Neural cell (in vitro differentiated cells): Measurements from ENCODE around the gene ADAMTS2. TPM values are rescaled to one million over a fixed set of nuclear protein-coding genes. Genes with fewer than 3 reads are reported as not detected.

Source experiments
- H2AFZ ChIP-seq: fragments of 200-600, 300-800 bp; sonication (generic), shearing (Covaris generic); 2 replicates; pipeline ENCODE4 v1.6.0; 2014; ENCODE audit warnings: low read depth, mild to moderate bottlenecking, antibody characterized with exemption, low read length, moderate library complexity
- H3F3A ChIP-seq: fragments of 200-600 bp; shearing (Covaris generic); 2 replicates; pipeline ENCODE4 v1.6.1; 2016; ENCODE audit warnings: mild to moderate bottlenecking, moderate library complexity, mixed read lengths, antibody characterized with exemption, low read length; ENCODE audit not compliant: insufficient read depth, poor library complexity, severe bottlenecking
- H3K27ac ChIP-seq: fragments of 200-600, 300-800 bp; sonication (generic), shearing (Covaris generic); 2 replicates; pipeline ENCODE4 v1.5.1; 2014; ENCODE audit warnings: mild to moderate bottlenecking, low read length, moderate library complexity
- H3K27me3 ChIP-seq: fragments of 300-800, 200-600 bp; sonication (generic), shearing (Covaris generic); 2 replicates; pipeline ENCODE4 v1.6.0; 2014; ENCODE audit warnings: mild to moderate bottlenecking, low read depth, low read length, moderate library complexity; ENCODE audit not compliant: insufficient read depth
- H3K36me3 ChIP-seq: fragments of 300-800, 200-600 bp; sonication (generic), shearing (Covaris generic); 2 replicates; pipeline ENCODE4 v1.5.1; 2014; ENCODE audit warnings: mild to moderate bottlenecking, antibody characterized with exemption, low read length, moderate library complexity; ENCODE audit not compliant: insufficient read depth
- H3K4me2 ChIP-seq: fragments of 300-800, 200-600 bp; sonication (generic), shearing (Covaris generic); 2 replicates; pipeline ENCODE4 v1.6.0; 2014; ENCODE audit warnings: mild to moderate bottlenecking, low read length
- H3K4me3 ChIP-seq: fragments of 300-800, 200-600 bp; sonication (generic), shearing (Covaris generic); 2 replicates; pipeline ENCODE4 v1.5.1; 2014; ENCODE audit warnings: mild to moderate bottlenecking, low read length, moderate library complexity
- H3K79me2 ChIP-seq: fragments of 200-600 bp; shearing (Covaris generic); replicated peaks from 2 replicates; pipeline ENCODE4 v1.6.0; 2014; ENCODE audit warnings: mild to moderate bottlenecking, low read length, moderate library complexity; ENCODE audit not compliant: insufficient read depth
- H3K9ac ChIP-seq: fragments of 300-800, 200-600 bp; sonication (generic), shearing (Covaris generic); 2 replicates; pipeline ENCODE4 v1.6.1; 2016; ENCODE audit warnings: mild to moderate bottlenecking, low read length, mixed read lengths
- H3K9me2 ChIP-seq: fragments of 200-600 bp; shearing (Covaris generic); 2 replicates; pipeline ENCODE4 v1.6.1; 2016; ENCODE audit warnings: mild to moderate bottlenecking, low read length, mixed read lengths; ENCODE audit not compliant: insufficient read depth
- H3K9me3 ChIP-seq: fragments of 200-600, 300-800 bp; sonication (generic), shearing (Covaris generic); 2 replicates; pipeline ENCODE4 v1.6.1; 2016; ENCODE audit warnings: mild to moderate bottlenecking, mixed run types, low read length, moderate library complexity, mixed read lengths
- H4K20me1 ChIP-seq: fragments of 200-600 bp; shearing (Covaris generic); 2 replicates; pipeline ENCODE4 v1.6.1; 2016; ENCODE audit warnings: mild to moderate bottlenecking, mixed run types; ENCODE audit not compliant: insufficient read depth
- CTCF ChIP-seq: fragments of 450-650 bp; IDR thresholded peaks from 2 replicates; pipeline ENCODE4 v1.5.1; 2014; ENCODE audit warnings: antibody characterized with exemption, mild to moderate bottlenecking, moderate library complexity; ENCODE audit not compliant: poor library complexity, severe bottlenecking
- EP300 ChIP-seq: fragments of 450-650 bp; conservative IDR thresholded peaks from 2 replicates; pipeline ENCODE4 v1.6.1; 2014; ENCODE audit warnings: antibody characterized with exemption, mild to moderate bottlenecking, moderate library complexity; ENCODE audit not compliant: poor library complexity, severe bottlenecking
- EZH2 ChIP-seq: fragments of 200-600, 300-800 bp; shearing (Covaris generic), sonication (generic); IDR thresholded peaks from 2 replicates; pipeline ENCODE4 v1.6.1; 2014; ENCODE audit warnings: antibody characterized with exemption, low read length, borderline replicate concordance, mild to moderate bottlenecking; ENCODE audit not compliant: insufficient read depth, poor library complexity, severe bottlenecking
- MXI1 ChIP-seq: fragments of 450-650 bp; conservative IDR thresholded peaks from 2 replicates; pipeline ENCODE4 v1.6.1; 2014; ENCODE audit warnings: antibody characterized with exemption, mild to moderate bottlenecking; ENCODE audit not compliant: poor library complexity, severe bottlenecking
- POLR2AphosphoS5 ChIP-seq: IDR thresholded peaks from 2 replicates; pipeline ENCODE4 v1.6.1; 2012
- RAD21 ChIP-seq: fragments of 450-650 bp; conservative IDR thresholded peaks from 2 replicates; pipeline ENCODE4 v1.6.1; 2014; ENCODE audit warnings: antibody characterized with exemption, mild to moderate bottlenecking, moderate library complexity
- REST ChIP-seq: IDR thresholded peaks from 2 replicates; pipeline ENCODE4 v1.6.1; 2012; ENCODE audit warnings: borderline replicate concordance
- SMC3 ChIP-seq: fragments of 450-650 bp; conservative IDR thresholded peaks from 2 replicates; pipeline ENCODE4 v1.6.1; 2014; ENCODE audit warnings: antibody characterized with exemption, mild to moderate bottlenecking, moderate library complexity; ENCODE audit not compliant: poor library complexity
- TAF1 ChIP-seq: IDR thresholded peaks from 2 replicates; pipeline ENCODE4 v1.6.1; 2012; ENCODE audit warnings: low read depth
- polyA plus RNA-seq: library from polyadenylated mRNA; depleted of rRNA; stranded (reverse); fragments of >200 nt; gene quantifications from 2 replicates; pipeline ENCODE4 v1.2.3, GENCODE V29; 2014

Gene ADAMTS2
- polyA plus RNA-seq, 1 donor from 2014 or later, result 0.61 TPM

- no peak for TF ChIP-seq REST
- TF ChIP-seq RAD21, result no peak
- no peak for TF ChIP-seq POLR2AphosphoS5
- no peak for TF ChIP-seq SMC3
- TF ChIP-seq EP300, result no peak
- no peak for TF ChIP-seq TAF1
- no peak for TF ChIP-seq EZH2
- TF ChIP-seq MXI1, result no peak
- TF ChIP-seq CTCF, result no peak
- Histone ChIP-seq H3K9me3 (peaks cover 10% of the 10 kb centered on the region), H3K36me3 (no peaks in the 10 kb centered on the region), H3K4me2 (no peak overlapping the region), H4K20me1 (no peaks in the 10 kb centered on the region), H2AFZ (no peak overlapping the region), H3K27me3 (no peaks in the 10 kb centered on the region), H3F3A (no peaks in the 10 kb centered on the region), H3K9me2 (no peaks in the 10 kb centered on the region), H3K9ac (no peak overlapping the region), H3K4me3 (no peak overlapping the region), H3K27ac (no peak overlapping the region), H3K79me2 (no peaks in the 10 kb centered on the region)
Observed at GRCh38 chr5:179227580-179228311, 117.5 kb downstream of the ADAMTS2 start.

- no peaks in the 10 kb centered on the region for H4K20me1 ChIP-seq
- no peaks in the 10 kb centered on the region for H3K27me3 ChIP-seq
- H3K4me2 ChIP-seq, result no peak overlapping the region
- no peaks in the 10 kb centered on the region for H3K79me2 ChIP-seq
- no peaks in the 10 kb centered on the region for H3F3A ChIP-seq
- peaks cover 10% of the 10 kb centered on the region for H3K9me3 ChIP-seq
- no peaks in the 10 kb centered on the region for H3K36me3 ChIP-seq
- no peaks in the 10 kb centered on the region for H3K9me2 ChIP-seq
- H3K4me3 ChIP-seq, result no peak overlapping the region
- H3K9ac ChIP-seq, result no peak overlapping the region
- TF ChIP-seq EZH2 (no peak), REST (no peak), CTCF (no peak), SMC3 (no peak), RAD21 (no peak), POLR2AphosphoS5 (no peak), EP300 (no peak), MXI1 (no peak), TAF1 (no peak)
- no peak overlapping the region for H3K27ac ChIP-seq
- no peak overlapping the region for H2AFZ ChIP-seq
Observed at GRCh38 chr5:179227229-179227579, 118.1 kb downstream of the ADAMTS2 start.
